HL-60 (cell line): ENCODE measurements around the gene ENPP3.

Experiments
- GABPA ChIP-seq: IDR thresholded peaks from 2 replicates; pipeline ENCODE4 v1.6.1; 2012; ENCODE audit warnings: low read depth
- POLR2AphosphoS5 ChIP-seq: IDR thresholded peaks from 2 replicates; pipeline ENCODE4 v1.6.1; 2012; ENCODE audit warnings: low read depth
- SPI1 ChIP-seq: IDR thresholded peaks from 2 replicates; pipeline ENCODE4 v1.6.1; 2012; ENCODE audit warnings: low read depth, mild to moderate bottlenecking, borderline replicate concordance
- TF ChIP-seq, protein P1 (sequence below): IDR thresholded peaks from one replicate; pipeline ENCODE4 v1.5.1; 2011; ENCODE audit warnings: low read length, control low read depth, inconsistent platforms; ENCODE audit not compliant: insufficient read depth

DNA sequence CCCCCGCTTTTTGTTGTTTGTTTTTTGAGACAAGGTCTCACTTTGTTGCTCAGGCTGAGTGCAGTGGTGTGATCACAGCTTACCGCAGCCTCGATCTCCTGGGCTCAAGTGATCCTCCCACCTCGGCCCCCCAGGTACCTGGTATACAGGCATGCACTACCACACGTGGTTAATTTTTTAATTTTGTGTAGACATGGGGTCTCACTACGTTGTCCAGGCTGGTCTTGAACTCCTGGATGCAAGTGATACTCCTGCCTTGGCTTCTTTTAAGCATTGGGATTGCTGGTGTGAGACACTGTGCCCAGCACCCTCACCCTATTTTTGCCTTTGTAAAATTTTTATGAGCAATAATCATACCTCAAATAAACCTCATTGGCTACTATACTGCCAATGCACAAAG lies 5.5 kb downstream of the ENPP3 start:
- TF ChIP-seq, protein P1, sequence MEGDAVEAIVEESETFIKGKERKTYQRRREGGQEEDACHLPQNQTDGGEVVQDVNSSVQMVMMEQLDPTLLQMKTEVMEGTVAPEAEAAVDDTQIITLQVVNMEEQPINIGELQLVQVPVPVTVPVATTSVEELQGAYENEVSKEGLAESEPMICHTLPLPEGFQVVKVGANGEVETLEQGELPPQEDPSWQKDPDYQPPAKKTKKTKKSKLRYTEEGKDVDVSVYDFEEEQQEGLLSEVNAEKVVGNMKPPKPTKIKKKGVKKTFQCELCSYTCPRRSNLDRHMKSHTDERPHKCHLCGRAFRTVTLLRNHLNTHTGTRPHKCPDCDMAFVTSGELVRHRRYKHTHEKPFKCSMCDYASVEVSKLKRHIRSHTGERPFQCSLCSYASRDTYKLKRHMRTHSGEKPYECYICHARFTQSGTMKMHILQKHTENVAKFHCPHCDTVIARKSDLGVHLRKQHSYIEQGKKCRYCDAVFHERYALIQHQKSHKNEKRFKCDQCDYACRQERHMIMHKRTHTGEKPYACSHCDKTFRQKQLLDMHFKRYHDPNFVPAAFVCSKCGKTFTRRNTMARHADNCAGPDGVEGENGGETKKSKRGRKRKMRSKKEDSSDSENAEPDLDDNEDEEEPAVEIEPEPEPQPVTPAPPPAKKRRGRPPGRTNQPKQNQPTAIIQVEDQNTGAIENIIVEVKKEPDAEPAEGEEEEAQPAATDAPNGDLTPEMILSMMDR, result no peak
- TF ChIP-seq SPI1 (no peak), POLR2AphosphoS5 (no peak), GABPA (no peak)
